ENCODE data around the gene BCKDHB. TPM values are rescaled to one million over a fixed set of nuclear protein-coding genes. Genes with fewer than 3 reads are reported as not detected.

BCKDHB gene
- total RNA-seq, 4 donors from 2014 or later: 1.6 to 6.9 (median 4.8) TPM

GRCh38 chr6:80331522-80331921 lies 225.1 kb downstream of the BCKDHB start:
- H3K9me3 ChIP-seq: no peaks in the 10 kb centered on the region
- in situ Hi-C loops (cut with MboI; ENCODE audit: low sequenced_read_pairs in 4 of 4) (no loop called here), intact Hi-C loops (cut with DNase I; ENCODE audit: low total_unique reads) (no loop called here)
- no peaks in the 10 kb centered on the region for H3K36me3 ChIP-seq
- H3K27ac ChIP-seq: no peak overlapping the region
- ATAC-seq (no peak), DNase-seq (no peak)
- TF ChIP-seq POLR2A (IDR thresholded peaks at IDR 0.05): no peak
- no peak for TF ChIP-seq CTCF (IDR thresholded peaks at IDR 0.05 in 4 of 5, conservative IDR thresholded peaks at IDR 0.05 in 1 of 5)
- H3K4me1 ChIP-seq: peaks cover 13 to 14% of the 10 kb centered on the region in 2 donors
- H3K27me3 ChIP-seq: no peaks in the 10 kb centered on the region
- no peak overlapping the region for H3K4me3 ChIP-seq

GRCh38 chr6:80331974-80332373 lies 225.5 kb downstream of the BCKDHB start:
- ATAC-seq: no peak
- H3K9me3 ChIP-seq: no peaks in the 10 kb centered on the region
- TF ChIP-seq POLR2A (IDR thresholded peaks at IDR 0.05): no peak
- TF ChIP-seq CTCF (IDR thresholded peaks at IDR 0.05 in 4 of 5, conservative IDR thresholded peaks at IDR 0.05 in 1 of 5): no peak
- in situ Hi-C loops (cut with MboI; ENCODE audit: low sequenced_read_pairs in 4 of 4): no loop called here
- no peak overlapping the region for H3K27ac ChIP-seq
- no peak for DNase-seq
- intact Hi-C loops (cut with DNase I; ENCODE audit: low total_unique reads): no loop called here
- H3K4me1 ChIP-seq: peaks cover 13 to 14% of the 10 kb centered on the region in 2 donors
- no peaks in the 10 kb centered on the region for H3K36me3 ChIP-seq
- no peaks in the 10 kb centered on the region for H3K27me3 ChIP-seq
- no peak overlapping the region for H3K4me3 ChIP-seq

- in situ Hi-C loops (cut with MboI; ENCODE audit: low sequenced_read_pairs in 4 of 4): no loop called here
- DNase-seq: no peak
- TF ChIP-seq POLR2A (IDR thresholded peaks at IDR 0.05) (no peak), CTCF (IDR thresholded peaks at IDR 0.05 in 4 of 5, conservative IDR thresholded peaks at IDR 0.05 in 1 of 5) (no peak)
These were observed 226.9 kb downstream of the BCKDHB start for GRCh38 chr6:80333342-80333741.

DNA sequence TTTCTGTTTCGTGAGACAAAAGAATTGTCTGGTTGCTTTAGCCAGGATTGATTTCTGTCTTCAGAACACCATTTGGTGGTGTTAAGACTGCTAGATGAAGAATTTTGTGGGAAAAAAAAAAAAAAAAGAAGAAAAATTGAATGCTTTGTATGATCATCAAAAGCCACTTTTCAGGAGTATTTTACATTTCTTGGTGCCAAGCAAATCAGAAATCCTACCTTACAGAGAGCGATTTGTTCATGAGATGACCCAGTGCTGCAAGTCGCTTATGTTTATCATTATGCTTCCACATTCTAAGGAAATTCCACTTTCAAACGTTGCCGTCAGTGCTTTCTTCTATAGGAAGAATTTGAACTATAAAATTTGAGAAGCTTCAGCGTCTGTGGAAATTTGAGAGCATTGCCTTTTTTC lies 228.7 kb downstream of the BCKDHB start:
- H3K27me3 ChIP-seq: no peaks in the 10 kb centered on the region
- ATAC-seq (no peak), DNase-seq (no peak)
- H3K4me1 ChIP-seq: no peaks in the 10 kb centered on the region
- no peak overlapping the region for H3K4me3 ChIP-seq
- in situ Hi-C loops (cut with MboI; ENCODE audit: low sequenced_read_pairs in 4 of 4) (no loop called here), intact Hi-C loops (cut with DNase I; ENCODE audit: low total_unique reads) (loop anchor here (1.0 kb wide), 1 partner anchor 22 kb away; no protein-coding TSS in a partner anchor)
- no peaks in the 10 kb centered on the region for H3K36me3 ChIP-seq
- no peak for TF ChIP-seq POLR2A (IDR thresholded peaks at IDR 0.05)
- no peak for TF ChIP-seq CTCF (IDR thresholded peaks at IDR 0.05 in 4 of 5, conservative IDR thresholded peaks at IDR 0.05 in 1 of 5)
- H3K27ac ChIP-seq: no peak overlapping the region
- no peaks in the 10 kb centered on the region for H3K9me3 ChIP-seq

More at GRCh38 chr6:80333342-80333741, 226.9 kb downstream of the BCKDHB start:
- Histone ChIP-seq H3K4me3 (no peak overlapping the region), H3K27ac (no peak overlapping the region), H3K4me1 (peaks cover 13 to 14% of the 10 kb centered on the region in 2 donors), H3K9me3 (no peaks in the 10 kb centered on the region), H3K27me3 (no peaks in the 10 kb centered on the region), H3K36me3 (no peaks in the 10 kb centered on the region)
- no peak for ATAC-seq
- intact Hi-C loops (cut with DNase I; ENCODE audit: low total_unique reads): no loop called here

- no peak overlapping the region for H3K27ac ChIP-seq
- no peaks in the 10 kb centered on the region for H3K36me3 ChIP-seq
- ATAC-seq: no peak
- no peak for DNase-seq
- in situ Hi-C loops (cut with MboI; ENCODE audit: low sequenced_read_pairs in 4 of 4): no loop called here
- intact Hi-C loops (cut with DNase I; ENCODE audit: low total_unique reads): no loop called here
- H3K4me1 ChIP-seq: no peaks in the 10 kb centered on the region
- no peaks in the 10 kb centered on the region for H3K27me3 ChIP-seq
- TF ChIP-seq POLR2A (IDR thresholded peaks at IDR 0.05) (no peak), CTCF (IDR thresholded peaks at IDR 0.05 in 4 of 5, conservative IDR thresholded peaks at IDR 0.05 in 1 of 5) (no peak)
- H3K4me3 ChIP-seq: no peak overlapping the region
- no peaks in the 10 kb centered on the region for H3K9me3 ChIP-seq
These were observed 230.4 kb downstream of the BCKDHB start for GRCh38 chr6:80336911-80337310.

Measured in gastrocnemius medialis (tissue), 4 donors.